Activated T-helper 1 cell treated with Interleukin-2 at 50 U/mL for 16 hours (primary cell): Measurements from ENCODE around the gene ARMC8.
"Not testable (repeated sequence)": the region's sequence is repeated elsewhere in the genome, so short reads cannot be mapped to it uniquely, and the experiment has no call there.

Experiments
- DNase-seq: peaks from one replicate; pipeline ENCODE4 v3.0.0-alpha.2; 2020; ENCODE audit warnings: low read depth

ARMC8 gene

DNA sequence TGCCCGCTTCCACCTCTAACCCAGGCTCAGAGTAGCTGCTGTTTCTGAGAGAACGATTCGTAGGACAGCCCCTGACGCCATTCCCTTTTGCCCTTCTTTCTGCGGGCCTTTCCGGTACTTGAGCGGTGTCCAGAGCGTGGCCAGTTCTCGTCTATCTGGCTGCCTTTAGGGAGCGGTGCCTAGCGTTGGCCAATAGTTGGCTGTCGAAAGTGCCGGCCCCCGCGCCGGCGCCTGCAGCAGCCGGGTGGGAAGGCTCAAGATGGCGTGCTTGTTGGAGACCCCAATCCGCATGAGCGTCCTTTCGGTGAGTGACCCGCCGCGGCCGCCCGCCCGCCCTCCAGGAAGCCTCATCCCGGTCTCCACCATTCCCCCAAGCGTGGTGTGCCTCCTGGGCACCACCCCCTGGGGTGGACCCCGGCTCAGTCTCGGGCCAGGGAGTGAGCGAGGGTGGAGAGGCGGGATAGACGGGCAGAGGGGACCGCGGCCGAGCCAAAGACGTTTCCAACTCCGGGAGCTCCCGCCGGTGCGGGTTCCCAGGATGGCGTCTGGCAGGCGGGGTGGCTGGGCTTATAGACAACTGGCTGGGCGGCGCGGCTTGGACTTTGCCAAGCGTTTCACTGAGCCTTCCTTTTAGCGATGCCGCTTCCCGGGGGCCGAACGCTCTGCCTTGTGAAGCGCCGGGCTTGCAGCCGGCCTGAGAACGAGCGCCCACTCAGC, at the start of gene ARMC8:
Gene ARMC8, plus strand, starts transcription at position 6 of the 717 bp plus-strand sequence. Its CDS starts 254 bp downstream, at position 260.
- DNase-seq = peak; percentile 15

DNA sequence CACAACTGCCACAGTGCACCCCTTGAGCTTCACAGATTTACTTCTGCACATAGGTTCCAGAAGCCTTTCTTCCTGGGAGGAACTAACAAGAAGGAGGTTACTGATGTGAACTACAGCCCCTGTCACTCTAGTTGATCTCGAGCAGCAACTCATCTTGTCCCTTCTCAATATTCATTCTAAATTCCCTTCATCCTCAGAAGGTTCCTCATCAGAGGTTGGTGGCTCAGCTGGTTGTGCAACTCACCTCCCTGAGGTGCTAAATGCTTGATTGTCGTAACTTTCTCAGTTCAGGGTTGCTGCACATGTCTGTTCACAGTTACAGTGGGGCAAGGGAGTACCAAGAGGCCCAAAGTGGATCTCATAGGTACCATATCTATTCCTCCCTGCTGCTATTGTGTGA, 49.2 kb upstream of the ARMC8 start:
- no peak for DNase-seq

- DNase-seq = no peak
Observed at GRCh38 chr3:138139691-138140090, 47.4 kb upstream of the ARMC8 start.

- DNase-seq = no peak
Observed at GRCh38 chr3:138140940-138141339, 46.2 kb upstream of the ARMC8 start.

- DNase-seq = not testable (repeated sequence)
Observed at GRCh38 chr3:138142181-138142580, 44.9 kb upstream of the ARMC8 start.

GRCh38 chr3:138148503-138148902, 38.6 kb upstream of the ARMC8 start:
- no peak for DNase-seq

- DNase-seq = no peak
Observed at GRCh38 chr3:138154534-138154933, 32.6 kb upstream of the ARMC8 start.

GRCh38 chr3:138157743-138158142, 29.4 kb upstream of the ARMC8 start:
- no peak for DNase-seq

DNA sequence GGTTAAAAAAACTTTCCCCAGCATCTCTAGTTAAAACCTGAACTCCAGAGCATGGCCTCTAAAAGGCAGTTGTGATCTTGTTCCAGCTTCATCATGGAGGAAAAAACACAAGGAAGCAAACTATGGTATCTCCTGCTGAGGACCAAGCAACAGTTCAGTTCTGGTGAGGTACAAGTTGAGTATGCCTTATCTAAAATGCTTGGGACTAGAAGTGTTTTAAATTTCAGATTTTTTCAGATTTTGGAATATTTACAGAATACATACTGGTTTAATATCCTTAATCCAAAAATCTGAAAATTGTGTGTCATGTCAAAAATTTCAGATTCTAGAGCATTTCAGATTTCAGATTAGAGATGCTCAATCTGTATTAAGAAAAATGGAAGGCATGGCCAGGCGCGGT, 22.0 kb upstream of the ARMC8 start:
- no peak for DNase-seq

GRCh38 chr3:138172625-138173024, 14.5 kb upstream of the ARMC8 start:
- no peak for DNase-seq

DNA sequence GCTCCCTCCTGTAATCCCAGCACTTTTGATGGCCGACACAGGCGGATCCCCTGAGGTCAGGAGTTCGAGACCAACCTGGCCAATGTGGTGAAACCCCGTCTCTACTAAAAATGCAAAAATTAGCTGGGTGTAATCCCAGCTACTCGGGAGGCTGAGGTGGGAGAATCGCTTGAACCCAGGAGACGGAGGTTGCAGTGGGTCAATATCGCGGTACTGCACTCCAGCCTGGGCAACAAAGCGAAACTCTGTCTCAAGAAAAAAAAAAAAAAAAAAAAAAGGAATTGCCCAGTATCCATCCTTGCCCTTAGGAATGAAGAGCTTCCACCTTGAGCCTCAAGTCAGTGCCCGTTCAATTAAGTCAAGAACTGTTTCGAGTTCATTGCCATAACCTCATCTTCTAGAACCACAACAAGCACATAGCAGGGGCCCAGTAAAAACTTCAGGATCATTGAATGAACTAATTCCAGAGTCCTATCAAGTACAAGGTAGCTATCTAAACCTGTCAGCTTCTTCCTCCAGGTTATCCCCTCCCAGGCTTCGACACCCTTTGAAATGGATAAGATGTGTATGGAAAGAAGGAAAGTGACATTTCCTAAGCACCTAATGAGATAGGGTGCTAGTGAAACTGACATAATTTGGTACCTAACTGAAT, 13.2 kb upstream of the ARMC8 start:
- no peak for DNase-seq

DNA sequence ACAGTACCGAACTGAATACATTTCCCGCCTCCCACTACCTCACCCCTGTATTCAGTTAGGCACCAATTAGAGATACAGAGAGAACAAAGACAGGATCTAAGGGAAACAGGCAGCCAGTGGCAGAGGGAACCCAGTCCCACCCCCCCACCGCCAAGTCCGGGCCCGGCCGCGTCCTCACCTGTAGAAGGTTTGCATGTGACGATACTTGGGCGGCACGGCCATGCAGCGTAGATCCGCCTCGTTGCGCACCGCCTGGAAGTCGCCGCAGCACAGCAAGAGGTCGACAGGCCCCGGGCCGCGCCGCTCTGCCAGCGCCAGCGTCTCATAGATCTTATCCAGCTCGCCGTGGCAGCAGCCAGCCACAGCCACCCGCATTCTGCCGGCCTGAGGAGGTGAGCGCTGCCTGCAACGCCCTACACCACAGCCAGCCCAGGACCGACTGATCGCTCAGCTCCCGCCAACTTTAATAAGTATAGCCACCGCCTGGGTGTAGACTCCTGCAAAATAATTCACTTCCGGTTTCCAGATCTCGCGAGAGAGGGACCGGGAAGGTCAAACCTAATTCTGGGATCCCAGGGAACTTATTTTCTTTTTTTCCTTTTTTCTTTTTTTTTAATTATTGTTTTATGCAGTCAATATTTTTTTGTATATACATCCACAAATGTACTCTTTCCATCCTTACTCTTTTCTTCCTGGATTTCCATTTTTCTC, 12.5 kb upstream of the ARMC8 start, which contains the start of gene DBR1:
Gene DBR1, minus strand, starts transcription at position 501 of the 711 bp plus-strand sequence. Its CDS starts 126 bp downstream, at position 375.
- DNase-seq = peak; percentile 55

DNA sequence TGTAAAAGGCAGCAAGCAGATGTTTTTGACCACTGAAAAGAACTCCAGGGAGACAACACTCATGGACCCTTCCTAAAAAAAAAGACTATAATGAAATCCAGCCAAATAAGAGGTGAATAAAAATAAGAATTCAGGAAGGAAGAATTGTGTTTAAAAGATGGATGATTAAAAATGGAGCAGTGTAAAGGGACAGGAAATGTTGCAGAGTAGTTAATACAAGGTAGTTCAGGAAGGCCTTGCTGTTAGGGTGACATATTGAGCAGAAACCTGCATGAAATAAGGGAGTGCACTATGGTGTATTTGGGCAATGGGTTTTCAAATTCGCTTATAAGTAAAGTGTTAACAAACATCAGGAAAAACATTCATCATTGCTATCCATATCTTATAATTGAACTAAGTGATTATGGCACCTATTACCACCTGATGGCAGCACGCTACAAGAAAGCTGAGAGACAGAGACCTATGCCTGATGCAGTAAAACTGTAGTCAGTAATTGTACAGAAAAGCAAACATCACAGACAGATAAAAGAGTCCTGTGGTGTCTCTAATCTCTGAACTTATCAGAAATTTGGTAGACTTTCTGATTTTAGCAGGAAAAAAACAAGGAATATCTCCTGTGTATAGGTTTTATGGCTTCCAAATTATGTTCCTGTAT, 6.6 kb upstream of the ARMC8 start:
- DNase-seq = no peak

DNA sequence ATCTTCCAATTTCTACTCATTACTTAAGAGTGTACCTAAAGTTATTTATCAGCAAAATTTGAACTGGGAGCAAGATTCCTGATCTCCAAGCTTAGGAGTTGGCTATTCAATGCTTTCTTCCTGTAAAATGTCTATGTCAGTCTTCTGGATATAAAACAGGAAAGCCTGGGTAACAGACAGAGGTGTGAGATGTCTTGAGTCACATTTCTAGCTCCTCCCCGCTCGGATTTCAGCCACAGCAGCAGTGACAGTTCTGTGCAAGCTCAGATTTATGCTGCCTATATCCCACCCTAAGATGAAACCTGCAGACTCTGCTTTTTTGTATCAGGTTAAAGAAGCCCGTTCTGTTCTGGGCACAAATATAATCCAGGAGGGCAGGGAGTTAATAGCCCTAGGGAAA, 2.1 kb upstream of the ARMC8 start:
- no peak for DNase-seq

DNA sequence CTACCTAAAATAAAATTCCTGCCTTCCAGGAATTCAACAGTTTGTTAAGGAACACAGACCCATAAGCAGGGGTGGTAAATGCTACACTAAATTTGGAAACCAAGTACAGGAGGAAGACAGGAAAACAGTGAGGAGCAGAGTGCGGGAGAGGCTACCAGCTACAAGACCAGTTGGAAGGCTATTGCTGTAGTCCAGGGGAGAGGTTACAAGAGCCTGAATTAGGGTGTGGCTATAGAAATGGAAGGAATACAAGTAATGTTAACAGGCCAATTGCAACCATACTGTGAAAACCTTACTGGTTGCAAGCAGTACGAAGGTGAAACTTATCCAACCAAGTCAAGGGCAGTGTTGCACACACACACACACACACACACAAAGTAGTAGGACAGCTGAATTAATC, 880 bp upstream of the ARMC8 start:
- no peak for DNase-seq

- peak; percentile 82 for DNase-seq
Observed at GRCh38 chr3:138186803-138187295, 252 bp upstream of the ARMC8 start.

DNA sequence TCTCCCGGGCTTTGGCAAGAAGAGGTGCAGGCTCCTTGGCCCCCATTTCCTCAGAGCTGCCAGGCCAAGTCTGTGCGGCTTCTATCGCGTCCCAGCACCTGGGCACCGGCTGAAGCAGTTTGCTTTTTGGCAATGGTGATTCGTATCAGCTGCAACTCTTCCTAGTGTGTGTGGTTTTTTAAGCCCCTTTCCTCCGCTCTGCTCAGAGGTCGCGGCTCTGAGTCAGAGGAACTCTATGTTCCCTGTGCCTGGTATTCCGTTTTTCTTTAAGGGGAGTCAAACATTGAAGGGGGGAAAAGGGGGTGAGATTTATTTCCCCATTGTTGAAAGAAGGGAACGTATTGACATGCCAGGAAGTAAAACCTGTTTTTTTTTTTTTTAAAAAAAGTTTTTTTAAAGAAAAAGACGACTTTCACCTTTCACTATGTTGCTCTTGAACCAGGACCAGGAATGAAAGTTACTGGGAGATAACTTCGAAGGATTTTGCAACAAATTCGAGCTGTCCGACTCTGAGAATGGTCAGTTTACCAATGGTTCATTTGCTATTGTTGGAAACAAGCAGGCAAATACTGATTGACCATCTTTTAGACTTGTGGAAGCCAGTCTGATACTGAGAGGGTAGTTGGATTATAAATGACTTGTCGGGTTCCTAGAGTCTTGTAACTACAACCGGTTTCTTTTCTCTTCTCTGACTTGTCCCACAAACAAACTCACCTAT, 1.1 kb downstream of the ARMC8 start:
- DNase-seq = no peak

GRCh38 chr3:138195481-138195880, 8.4 kb downstream of the ARMC8 start:
- no peak for DNase-seq

DNA sequence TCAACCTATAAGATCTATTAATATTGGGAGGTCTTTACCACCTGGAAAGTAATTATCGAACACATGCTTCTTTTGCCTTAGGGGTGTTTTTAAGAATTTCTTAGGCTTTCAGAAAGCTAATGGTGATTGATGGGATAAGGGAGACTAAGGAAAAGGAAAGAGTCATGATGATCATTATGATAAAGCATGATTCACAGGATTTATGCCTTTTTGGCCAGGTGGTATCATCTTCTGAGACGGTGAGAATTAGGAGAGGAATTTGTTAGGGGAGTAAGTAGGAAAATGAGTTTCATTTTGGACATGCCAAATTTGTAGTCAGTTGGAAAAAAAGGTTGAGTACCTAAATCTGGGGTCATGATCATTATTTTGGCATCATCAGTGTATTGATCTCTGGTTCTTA, 8.9 kb downstream of the ARMC8 start:
- no peak for DNase-seq

- DNase-seq = no peak
Observed at GRCh38 chr3:138197058-138197457, 10.0 kb downstream of the ARMC8 start.

DNA sequence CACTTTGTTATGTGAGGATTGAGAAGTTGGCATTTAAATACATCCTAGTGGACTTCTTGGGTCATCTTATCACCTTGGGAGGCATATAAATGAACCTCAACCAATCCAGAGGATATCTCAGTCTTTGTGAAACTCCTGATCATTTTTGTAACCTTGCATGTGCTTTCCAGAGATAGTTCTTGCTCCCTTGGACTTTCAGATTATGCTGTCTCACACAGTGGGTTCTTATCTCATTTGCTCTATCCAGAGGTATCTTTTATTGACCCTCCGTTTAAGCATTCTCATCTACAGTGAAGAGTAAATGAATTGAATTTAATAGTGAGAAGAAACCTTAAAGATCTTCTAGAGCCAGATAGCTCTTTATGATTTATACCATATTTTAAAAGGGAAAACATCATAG, 10.4 kb downstream of the ARMC8 start:
- DNase-seq = no peak

GRCh38 chr3:138199851-138200250, 12.8 kb downstream of the ARMC8 start:
- DNase-seq = no peak
